ENCODE measurements around the gene DAB2IP.

DNA sequence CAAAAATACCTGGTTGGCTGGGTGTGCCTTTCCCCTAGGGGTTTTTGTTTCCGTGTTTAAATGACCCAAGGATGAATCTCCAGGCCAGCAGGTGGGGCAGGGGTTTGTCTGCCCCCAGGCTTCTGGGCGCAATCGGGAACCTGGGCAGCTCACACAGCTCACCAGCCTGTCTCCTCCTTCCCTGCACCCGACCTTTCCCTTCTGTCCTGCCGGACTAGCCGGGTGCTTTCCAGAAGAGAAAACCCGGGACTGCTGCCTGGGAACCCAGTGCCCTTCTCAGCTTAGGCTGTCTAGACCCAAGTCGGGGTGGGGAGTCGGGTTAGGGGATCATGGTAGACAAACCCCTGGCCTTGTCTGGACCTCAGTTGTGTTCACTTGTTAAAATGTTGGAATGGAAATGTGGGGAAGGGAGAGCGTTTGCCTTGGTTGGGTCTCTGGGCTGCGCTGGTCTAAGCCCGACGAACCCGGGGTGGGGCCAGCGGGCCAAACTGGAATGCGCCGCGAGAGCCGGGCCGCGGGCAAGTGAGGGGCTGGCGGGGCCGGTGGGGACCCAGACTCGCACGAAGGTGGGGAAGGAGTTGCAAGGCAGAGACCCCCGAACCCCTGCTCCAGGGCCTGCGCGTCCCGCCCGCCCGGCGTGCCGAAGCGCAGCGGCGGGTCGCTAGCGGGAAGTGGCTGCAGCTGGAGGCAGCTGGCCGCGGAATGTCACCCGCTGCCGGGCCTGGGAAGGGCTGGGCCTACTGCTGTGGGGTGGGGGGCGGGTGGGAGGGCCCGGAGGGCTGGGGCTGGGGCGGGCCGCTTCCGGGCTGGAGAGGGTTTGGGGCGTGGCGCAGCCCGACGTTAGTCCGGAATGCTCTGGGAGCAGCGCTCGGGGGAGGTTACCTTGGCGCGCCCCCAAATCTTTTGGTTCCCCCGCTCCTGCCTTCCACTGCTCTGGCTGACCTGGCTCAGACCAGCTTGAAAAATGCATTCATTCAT is 84.6 kb downstream of the DAB2IP start:
- TF ChIP-seq, protein P1, sequence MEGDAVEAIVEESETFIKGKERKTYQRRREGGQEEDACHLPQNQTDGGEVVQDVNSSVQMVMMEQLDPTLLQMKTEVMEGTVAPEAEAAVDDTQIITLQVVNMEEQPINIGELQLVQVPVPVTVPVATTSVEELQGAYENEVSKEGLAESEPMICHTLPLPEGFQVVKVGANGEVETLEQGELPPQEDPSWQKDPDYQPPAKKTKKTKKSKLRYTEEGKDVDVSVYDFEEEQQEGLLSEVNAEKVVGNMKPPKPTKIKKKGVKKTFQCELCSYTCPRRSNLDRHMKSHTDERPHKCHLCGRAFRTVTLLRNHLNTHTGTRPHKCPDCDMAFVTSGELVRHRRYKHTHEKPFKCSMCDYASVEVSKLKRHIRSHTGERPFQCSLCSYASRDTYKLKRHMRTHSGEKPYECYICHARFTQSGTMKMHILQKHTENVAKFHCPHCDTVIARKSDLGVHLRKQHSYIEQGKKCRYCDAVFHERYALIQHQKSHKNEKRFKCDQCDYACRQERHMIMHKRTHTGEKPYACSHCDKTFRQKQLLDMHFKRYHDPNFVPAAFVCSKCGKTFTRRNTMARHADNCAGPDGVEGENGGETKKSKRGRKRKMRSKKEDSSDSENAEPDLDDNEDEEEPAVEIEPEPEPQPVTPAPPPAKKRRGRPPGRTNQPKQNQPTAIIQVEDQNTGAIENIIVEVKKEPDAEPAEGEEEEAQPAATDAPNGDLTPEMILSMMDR (IDR thresholded peaks at IDR 0.05; ENCODE audit: borderline replicate concordance, extremely low read depth, low read length, poor library complexity, severe bottlenecking), result no peak
- TF ChIP-seq EZH2 (IDR thresholded peaks at IDR 0.05; ENCODE audit: borderline replicate concordance, low read depth, low read length, severe bottlenecking), result no peak

Measured in DND-41 (cell line).